CD4-positive, alpha-beta T cell treated with Interleukin-4 for 1 hour (primary cell): ENCODE measurements around the gene PFDN1.

Source experiments
- DNase-seq, 2 donors: peaks; one replicate each; pipeline ENCODE4 v3.0.0-alpha.2; 2020 to 2022

The PFDN1 gene

DNA sequence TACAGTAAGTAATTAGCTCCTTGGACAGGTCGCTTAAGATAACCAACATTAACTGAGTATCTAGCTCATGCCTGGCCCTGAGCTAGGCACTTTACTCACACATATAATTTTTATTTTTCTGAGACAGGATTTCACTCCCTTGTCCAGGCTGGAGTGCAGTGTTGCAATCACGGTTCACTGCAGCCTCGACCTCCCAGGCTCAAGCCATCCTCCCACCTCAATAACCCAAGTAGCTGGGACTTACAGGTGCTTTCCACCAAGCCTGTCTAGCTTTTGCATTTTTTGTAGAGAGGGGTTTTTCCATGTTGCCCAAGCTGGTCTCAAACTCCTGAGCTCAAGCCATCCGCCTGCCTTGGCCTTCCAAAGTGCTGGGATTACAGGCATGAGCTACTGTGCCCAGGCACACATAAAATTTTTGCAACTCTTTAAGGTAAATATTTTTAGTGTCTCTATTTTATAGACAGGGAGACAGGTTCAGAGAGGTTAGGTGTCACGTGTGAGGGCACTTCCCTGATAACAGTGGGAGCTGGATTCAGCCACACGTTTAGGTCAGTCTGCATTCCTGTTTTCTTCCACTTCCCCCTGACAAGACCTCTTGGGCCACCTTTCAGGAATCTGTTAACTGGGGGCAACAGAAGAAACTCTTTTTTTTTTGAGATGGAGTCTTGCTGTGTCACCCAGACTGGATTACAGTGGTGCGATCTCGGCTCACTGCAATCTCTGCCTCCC lies 25.3 kb upstream of the PFDN1 start:
- no peak for DNase-seq

DNA sequence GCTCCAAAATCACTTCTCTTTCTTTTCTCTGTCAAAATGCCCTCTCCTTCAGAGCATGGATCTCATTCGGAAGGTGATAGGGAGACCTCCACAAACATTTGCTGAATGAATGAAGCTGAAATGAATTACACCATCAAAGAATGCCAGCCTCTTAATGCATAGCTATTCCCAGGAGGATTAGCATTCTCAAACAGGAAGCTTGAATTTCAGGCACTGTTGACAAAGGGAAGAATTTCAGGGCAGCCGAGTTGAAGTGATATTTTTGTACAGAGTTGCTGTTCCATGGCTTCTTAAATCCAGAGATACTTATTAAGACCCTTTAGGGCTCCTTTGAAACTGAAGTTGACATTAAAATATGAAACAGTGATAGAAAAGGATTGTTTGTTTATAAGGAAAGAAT lies 24.7 kb upstream of the PFDN1 start:
- DNase-seq, result no peak

GRCh38 chr5:140325486-140325885 lies 22.6 kb upstream of the PFDN1 start:
- no peak for DNase-seq

GRCh38 chr5:140324617-140325241 lies 21.8 kb upstream of the PFDN1 start:
- no peak for DNase-seq

DNA sequence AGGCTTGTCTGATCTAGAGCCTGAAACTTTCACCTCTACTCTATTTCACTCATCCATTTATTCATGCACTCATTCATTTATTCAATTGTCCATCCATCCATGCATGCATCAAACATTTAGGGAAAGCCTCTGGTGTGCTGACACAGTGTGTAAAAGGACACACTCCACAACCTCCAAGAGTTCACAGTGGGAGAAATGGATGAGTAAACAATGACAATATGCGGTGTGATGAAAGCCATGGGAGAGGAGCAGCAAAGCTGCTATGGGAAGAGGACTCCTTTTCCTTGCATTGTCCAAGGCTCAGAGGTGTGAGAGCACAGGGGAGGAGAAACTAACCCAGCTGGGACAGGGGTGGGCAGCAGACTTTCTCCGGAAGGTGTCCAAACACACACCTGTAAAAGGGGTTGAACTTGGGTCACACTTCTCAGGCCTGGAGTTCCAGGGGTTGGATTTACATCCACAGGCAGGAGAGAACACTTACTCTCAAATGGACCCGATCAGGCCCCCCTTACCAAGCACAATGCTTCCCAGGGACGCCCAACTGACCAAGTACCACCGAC lies 21.2 kb upstream of the PFDN1 start:
- no peak for DNase-seq

GRCh38 chr5:140322751-140323731 lies 20.1 kb upstream of the PFDN1 start:
- peak in 1 of 2 donors; percentile 28 for DNase-seq

- peak; percentile 31 to 73 for DNase-seq
These were observed 18.9 kb upstream of the PFDN1 start for GRCh38 chr5:140321796-140322195.

GRCh38 chr5:140319833-140320232 lies 16.9 kb upstream of the PFDN1 start:
- DNase-seq, result no peak

DNA sequence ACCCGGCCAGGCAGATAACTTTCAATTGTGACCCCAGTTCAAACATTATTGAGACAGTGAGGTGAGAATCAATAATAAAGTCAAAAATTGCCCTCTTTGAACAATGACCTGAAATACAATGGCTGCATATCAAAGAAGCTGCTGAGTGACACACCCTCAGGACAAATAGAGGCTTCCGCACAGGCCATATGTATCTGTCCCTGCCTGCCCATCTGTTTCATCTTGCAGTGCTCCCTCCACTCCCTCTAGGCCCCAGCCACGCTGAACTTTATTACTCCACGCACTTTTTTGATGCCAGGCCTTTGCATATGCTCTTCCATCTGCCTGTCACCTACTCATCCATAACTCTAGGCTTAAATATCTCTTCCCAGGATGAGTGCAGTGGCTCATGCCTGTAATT lies 15.9 kb upstream of the PFDN1 start:
- no peak for DNase-seq

- no peak for DNase-seq
These were observed 15.0 kb upstream of the PFDN1 start for GRCh38 chr5:140317859-140318258.

DNA sequence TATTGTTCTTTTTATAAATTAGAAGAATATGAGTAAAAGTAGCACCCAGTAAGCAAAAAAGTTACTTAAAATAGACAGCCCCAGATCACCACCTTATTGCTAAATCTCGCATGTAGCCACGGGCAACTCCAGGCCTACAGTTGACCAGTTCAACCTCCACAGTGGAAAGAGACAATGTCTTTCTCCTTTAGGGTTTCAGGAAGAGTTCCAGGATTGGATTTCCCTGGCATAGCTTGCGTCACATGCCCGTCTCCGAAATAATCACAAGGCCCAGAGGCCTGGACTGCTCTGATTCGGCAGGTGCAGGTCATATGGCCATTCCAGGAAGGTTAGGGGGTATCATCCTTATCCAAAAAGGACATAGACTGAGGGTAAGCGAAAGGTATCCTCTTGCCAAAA lies 9.9 kb upstream of the PFDN1 start:
- no peak for DNase-seq

DNA sequence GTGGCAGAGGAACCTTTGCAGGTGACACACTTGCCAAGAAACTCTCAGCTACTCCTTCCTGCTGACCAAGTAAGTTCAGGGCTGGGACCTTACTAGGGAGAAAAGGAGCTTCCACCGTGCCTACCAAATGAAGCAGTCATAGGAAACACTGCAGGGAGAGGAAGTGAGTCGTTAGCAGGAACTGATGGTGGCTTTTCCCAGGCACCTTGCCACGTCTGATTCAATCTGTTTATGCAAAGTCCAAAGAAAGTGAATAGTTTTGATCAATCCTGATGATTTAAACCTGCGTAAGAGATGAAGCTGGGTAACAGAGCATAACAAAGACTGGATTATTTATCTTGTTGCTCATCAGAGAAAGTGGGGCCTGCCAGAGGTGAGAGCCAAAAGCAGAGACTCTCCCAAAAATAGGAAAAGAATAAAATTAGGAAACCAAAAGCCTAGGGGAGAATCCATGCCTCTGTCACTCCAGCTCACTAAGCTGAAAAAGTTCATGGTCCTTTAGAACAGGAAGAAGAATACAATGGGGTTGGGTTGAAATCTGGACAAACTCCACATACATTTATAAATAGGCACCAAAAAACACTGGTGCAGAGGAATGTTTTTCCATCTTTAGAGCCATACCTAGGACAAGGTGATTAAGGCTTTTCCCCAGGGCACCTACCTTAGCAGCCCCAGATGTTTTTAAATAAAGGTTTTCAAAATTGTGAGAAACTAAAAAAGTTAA lies 9.3 kb upstream of the PFDN1 start:
- peak in 1 of 2 donors; percentile 50 for DNase-seq

DNA sequence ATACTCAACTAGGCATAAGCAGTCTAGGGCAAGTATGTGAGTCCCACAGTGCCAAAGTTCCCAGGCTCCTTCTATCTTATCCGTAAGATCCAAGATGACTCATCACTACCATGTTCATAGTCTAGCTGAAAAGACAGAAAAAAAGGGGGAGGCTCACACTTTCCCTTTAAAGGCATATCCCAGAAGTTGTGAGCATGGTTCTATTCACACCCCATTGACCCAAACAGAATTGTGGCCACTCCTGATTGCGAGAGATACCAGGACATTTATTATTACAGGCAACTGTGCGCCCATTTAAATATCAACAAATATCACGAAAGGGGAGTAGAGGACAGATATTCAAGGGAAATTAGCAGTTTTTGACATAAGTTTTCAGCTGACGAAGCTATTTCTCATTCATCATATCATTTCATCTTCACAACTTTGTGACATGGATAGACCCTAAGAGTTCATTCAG lies 8.1 kb upstream of the PFDN1 start:
- DNase-seq, result no peak

- DNase-seq, result no peak
These were observed 7.5 kb upstream of the PFDN1 start for GRCh38 chr5:140310434-140310833.

DNA sequence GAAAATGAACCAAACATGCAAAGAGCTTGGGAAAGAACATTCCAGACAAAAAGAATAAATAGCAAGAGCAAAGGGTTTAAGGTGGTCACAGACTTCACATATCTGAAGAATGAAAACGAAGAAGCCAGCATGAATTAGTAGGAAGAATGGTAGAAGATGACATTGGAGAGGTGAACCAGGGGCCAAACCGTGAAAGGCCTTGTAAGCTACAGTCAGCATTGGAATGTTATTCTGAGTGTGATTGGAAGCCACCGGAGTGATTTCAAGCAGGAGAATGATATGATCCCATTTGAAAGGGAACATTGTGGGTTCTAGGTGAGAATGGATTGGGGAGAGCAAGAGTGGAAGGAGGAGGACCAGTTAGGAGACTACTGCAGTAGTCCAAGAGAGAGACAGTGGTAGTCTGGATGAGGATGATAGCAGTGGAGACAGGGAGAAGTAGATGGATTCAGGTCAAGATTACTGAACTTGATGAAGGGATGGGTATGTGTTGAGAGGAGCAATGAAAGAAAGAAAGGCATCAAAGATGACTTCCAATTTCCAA lies 6.9 kb upstream of the PFDN1 start:
- DNase-seq, result no peak

DNA sequence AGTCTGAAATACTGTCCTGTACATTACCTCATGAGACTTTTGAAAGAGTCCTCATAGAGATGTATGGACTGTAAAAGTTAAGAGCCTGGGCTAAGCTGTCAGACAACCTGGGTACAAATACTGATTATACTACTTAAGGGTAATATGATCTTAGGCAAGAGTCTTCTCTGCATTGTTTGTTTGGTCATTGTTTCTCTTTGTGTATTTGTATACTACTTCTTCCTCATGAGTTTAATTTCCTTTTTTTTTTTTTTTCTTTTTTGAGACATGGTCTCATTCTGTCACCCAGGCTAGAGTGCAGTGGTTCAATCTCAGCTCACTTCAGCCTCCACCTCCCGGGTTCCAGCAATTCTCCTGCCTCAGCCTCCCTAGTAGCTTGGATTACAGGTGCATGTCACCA lies 2.6 kb upstream of the PFDN1 start:
- DNase-seq, result no peak

GRCh38 chr5:140303966-140304365 lies 1.1 kb upstream of the PFDN1 start:
- DNase-seq, result no peak

- DNase-seq, result no peak
These were observed 1.8 kb downstream of the PFDN1 start for GRCh38 chr5:140301136-140301535.

DNA sequence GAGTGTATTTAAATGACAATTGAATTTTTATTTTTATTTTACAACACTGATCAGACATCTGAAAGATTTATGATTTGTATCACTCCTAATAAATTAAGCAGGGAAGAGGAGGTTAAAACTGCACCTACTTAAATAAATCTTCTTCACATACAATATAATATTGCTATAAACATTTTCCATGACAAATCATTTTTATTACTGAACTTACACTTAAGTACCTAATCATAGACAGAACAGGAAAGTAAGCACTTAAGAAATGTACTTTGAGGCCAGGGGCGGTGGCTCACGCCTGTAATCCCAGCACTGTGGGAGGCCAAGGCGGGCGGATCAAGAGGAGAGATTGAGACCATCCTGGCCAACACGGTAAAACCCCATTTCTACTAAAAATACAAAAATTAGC lies 3.8 kb downstream of the PFDN1 start:
- no peak for DNase-seq

DNA sequence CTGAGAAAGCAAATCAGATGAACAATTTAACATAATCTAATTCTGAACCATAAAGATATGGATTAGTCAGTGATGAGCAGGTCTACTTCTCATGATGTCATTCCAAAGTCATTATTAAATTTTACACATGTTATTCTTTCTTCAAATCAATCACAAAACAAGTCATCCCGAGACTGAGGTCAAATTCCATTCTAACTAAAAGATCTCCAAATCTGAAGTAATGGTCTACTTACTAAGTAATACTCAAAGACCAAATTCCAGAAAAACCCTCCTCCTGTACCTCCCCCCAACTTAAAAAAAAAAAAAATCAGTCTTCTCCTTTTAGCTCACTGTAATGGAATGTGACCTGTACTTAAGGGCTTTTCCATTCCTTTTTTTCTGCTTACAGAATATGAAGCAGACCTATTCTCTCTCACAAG lies 4.7 kb downstream of the PFDN1 start:
- no peak for DNase-seq

DNA sequence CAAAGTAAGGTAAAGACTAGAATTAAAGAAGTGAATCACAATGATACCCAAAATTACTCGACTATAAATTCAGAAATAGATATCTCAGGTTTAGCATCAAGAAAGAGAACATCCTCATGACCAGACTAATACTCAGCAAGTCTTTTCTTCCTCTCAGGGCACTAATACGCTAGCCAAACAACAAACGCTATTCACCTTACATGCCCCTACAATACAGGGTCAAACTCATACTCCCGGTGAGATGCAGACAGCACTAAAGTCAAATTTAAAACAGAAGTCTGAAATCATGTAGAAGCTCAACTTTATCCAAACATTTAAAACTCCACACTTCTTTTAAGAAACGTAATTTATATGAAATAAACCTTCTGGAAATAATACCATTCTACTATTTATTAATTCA lies 5.6 kb downstream of the PFDN1 start:
- no peak for DNase-seq

- DNase-seq, result no peak
These were observed 6.6 kb downstream of the PFDN1 start for GRCh38 chr5:140296289-140296688.
